ENCODE results near the gene HEBP1. TPM values are rescaled to one million over a fixed set of nuclear protein-coding genes. Genes with fewer than 3 reads are reported as not detected.

HEBP1 gene
- total RNA-seq, 4 donors from 2014 or later: 40.6 to 70.6 (median 61.9) TPM

DNA sequence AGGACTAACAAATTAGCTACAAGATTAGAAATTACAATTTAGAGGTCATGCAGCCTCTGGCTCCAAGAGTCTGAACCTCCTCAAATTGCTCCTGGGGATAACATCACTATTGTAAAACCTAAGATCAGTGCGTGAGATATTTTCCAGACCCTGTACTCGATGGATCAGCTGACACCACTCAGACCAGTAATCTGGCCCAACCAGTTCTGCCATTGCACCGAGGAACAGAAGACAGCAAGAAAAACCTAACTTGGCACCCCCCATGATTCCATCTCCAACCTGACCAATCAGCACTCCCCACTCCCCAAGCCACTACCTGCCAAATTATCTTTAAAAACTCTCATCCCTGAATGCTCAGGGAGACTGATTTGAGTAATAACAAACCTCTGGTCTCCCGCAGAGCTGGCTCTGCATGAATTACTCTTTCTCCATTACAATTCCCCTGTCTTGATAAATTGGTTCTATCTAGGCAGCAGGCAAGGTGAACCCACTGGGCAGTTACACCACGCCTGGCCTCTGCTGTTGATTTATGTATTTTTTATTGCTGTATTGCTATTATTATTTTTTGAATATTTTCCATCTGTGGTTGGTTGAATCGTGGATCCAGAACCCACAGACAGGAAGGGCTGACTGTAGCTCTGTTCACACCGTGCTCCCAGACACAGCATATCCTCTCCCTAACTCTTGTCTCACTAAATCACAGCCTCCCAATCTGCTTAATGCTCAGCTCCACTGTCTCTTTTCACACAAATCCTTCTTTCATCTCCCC lies 9.2 kb downstream of the HEBP1 start:
- intact Hi-C loops (cut with DNase I): no loop called here
- TF ChIP-seq POLR2AphosphoS5 (IDR thresholded peaks at IDR 0.05) (no peak), POLR2A (IDR thresholded peaks at IDR 0.05; ENCODE audit: low read depth) (no peak), EP300 (IDR thresholded peaks at IDR 0.05) (no peak)
- TF ChIP-seq, protein P1, sequence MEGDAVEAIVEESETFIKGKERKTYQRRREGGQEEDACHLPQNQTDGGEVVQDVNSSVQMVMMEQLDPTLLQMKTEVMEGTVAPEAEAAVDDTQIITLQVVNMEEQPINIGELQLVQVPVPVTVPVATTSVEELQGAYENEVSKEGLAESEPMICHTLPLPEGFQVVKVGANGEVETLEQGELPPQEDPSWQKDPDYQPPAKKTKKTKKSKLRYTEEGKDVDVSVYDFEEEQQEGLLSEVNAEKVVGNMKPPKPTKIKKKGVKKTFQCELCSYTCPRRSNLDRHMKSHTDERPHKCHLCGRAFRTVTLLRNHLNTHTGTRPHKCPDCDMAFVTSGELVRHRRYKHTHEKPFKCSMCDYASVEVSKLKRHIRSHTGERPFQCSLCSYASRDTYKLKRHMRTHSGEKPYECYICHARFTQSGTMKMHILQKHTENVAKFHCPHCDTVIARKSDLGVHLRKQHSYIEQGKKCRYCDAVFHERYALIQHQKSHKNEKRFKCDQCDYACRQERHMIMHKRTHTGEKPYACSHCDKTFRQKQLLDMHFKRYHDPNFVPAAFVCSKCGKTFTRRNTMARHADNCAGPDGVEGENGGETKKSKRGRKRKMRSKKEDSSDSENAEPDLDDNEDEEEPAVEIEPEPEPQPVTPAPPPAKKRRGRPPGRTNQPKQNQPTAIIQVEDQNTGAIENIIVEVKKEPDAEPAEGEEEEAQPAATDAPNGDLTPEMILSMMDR (IDR thresholded peaks at IDR 0.05): no peak
- WGBS: 62% methylated on average over 7 of the region's 7 CpGs
- Histone ChIP-seq H3K27ac (replicated peaks in 1 of 4) (no peak overlapping the region), H3K36me3 (peaks cover 21 to 35% (median 28%) of the 10 kb centered on the region in 4 donors), H3K4me3 (no peak overlapping the region), H3K9me3 (no peaks in the 10 kb centered on the region), H3K4me1 (peaks cover 5 to 36% (median 27%) of the 10 kb centered on the region in 4 donors), H3K27me3 (no peaks in the 10 kb centered on the region)
- no peak for DNase-seq (ENCODE audit: extremely low spot score)

DNA sequence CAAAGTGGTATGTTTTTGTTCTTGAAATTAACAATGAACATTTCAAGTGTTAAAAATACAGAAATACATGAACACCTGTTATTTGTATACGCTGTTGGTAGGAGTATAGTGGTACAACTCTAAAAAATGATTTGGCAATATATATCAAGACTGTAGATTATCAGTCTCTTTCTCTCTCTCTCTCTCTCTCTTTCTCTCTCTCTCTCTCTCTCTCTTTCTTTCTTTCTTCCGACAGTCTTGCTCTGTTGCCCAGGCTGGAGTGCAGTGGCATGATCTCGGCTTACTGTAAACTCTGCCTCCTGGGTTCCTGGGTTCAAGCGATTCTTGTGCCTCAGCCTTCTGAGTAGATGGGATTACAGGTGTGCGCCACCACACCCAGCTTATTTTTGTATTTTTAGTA lies 12.6 kb downstream of the HEBP1 start:
- Histone ChIP-seq H3K27ac (replicated peaks in 1 of 4) (no peak overlapping the region), H3K4me1 (peaks cover 3 to 24% (median 13%) of the 10 kb centered on the region in 4 donors), H3K9me3 (no peaks in the 10 kb centered on the region), H3K36me3 (peaks cover 28 to 58% (median 42%) of the 10 kb centered on the region in 4 donors), H3K27me3 (no peaks in the 10 kb centered on the region), H3K4me3 (no peak overlapping the region)
- DNase-seq (ENCODE audit: extremely low spot score): no peak
- 76% methylated on average over 5 of the region's 5 CpGs for WGBS
- intact Hi-C loops (cut with DNase I): loop anchor here (10.0 kb wide), 1 partner anchor 193 kb away; no protein-coding TSS in a partner anchor
- no peak for TF ChIP-seq POLR2AphosphoS5 (IDR thresholded peaks at IDR 0.05)
- TF ChIP-seq, protein P1 (IDR thresholded peaks at IDR 0.05): no peak
- TF ChIP-seq EP300 (IDR thresholded peaks at IDR 0.05): no peak
- TF ChIP-seq POLR2A (IDR thresholded peaks at IDR 0.05; ENCODE audit: low read depth): no peak

DNA sequence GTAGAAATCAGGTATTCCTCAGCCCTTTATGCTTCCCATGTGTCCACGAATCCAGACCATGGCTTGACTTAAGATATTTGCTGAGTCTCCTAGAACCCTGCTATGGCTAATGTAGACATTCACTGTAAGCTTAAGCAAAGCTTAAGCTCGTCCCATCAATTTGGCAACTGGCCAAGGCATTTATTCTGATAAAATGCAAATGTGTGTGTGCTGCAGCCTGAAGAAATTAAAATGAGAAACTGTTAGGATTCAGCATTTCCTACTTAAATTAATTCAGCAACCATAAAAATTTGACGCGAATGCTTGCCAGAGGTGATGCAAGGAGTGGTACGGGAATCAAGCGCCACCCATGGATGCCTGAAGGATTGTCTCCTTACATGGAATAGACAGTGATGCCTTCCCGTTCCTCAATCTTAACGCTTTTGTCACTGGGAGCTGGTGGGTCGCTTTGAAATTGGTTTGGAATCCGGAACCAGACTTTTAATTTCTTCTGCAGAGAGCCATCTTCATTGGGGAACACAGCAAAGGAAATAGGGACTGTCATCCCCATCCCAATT lies 13.2 kb downstream of the HEBP1 start:
- Histone ChIP-seq H3K9me3 (no peaks in the 10 kb centered on the region), H3K4me1 (peaks cover 0 to 18% (median 8%) of the 10 kb centered on the region in 4 donors), H3K27ac (replicated peaks in 1 of 4) (no peak overlapping the region), H3K27me3 (no peaks in the 10 kb centered on the region), H3K36me3 (peaks cover 28 to 61% (median 44%) of the 10 kb centered on the region in 4 donors), H3K4me3 (no peak overlapping the region)
- TF ChIP-seq, protein P1 (IDR thresholded peaks at IDR 0.05): no peak
- TF ChIP-seq EP300 (IDR thresholded peaks at IDR 0.05) (no peak), POLR2A (IDR thresholded peaks at IDR 0.05; ENCODE audit: low read depth) (no peak), POLR2AphosphoS5 (IDR thresholded peaks at IDR 0.05) (no peak)
- DNase-seq (ENCODE audit: extremely low spot score): no peak
- WGBS: 86% methylated on average over 10 of the region's 10 CpGs
- intact Hi-C loops (cut with DNase I): loop anchor here (10.0 kb wide), 1 partner anchor 192 kb away; no protein-coding TSS in a partner anchor

DNA sequence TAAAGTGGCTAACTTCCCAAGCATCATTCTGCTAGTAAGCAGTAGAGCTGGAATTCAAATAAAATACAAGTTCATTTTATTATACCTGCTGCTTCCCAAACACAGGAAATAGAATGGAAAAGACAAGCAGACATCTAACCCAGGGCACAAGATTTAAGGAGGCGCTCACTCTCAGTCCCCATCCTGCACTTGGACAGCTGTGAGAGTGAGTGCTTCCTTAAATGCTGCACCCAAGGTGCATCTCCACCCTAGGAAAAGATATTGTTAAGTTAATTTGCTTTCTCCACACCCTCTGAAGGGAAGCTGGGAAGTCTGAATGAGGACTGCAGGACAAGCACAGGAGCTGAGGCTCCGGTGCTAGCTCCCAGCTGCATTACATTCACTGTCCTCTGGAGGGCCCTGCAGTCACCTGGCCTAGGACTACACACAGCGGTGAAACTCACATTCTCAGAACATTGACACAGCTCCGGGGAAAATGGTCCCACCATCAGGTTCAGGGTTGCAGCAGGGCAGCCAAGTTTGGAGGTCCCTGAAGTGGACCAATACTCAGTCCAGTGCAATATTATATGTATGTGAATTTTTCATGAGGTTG lies 14.2 kb downstream of the HEBP1 start:
- Histone ChIP-seq H3K4me3 (no peak overlapping the region), H3K36me3 (peaks cover 28 to 71% (median 52%) of the 10 kb centered on the region in 4 donors), H3K27ac (replicated peaks in 1 of 4) (no peak overlapping the region), H3K4me1 (peaks cover 0 to 9% (median 4%) of the 10 kb centered on the region in 4 donors), H3K9me3 (no peaks in the 10 kb centered on the region), H3K27me3 (no peaks in the 10 kb centered on the region)
- TF ChIP-seq, protein P1 (IDR thresholded peaks at IDR 0.05): peak in 2 of 3 experiments; percentile 22 to 45
- no peak for TF ChIP-seq POLR2AphosphoS5 (IDR thresholded peaks at IDR 0.05)
- TF ChIP-seq EP300 (IDR thresholded peaks at IDR 0.05): no peak
- intact Hi-C loops (cut with DNase I): loop anchor here (10.0 kb wide), 1 partner anchor 191 kb away; no protein-coding TSS in a partner anchor
- 100% methylated on average over 3 of the region's 4 CpGs for WGBS
- DNase-seq (ENCODE audit: extremely low spot score): no peak

Data from esophagus muscularis mucosa (tissue), 4 donors.